ENCODE results near the gene RUVBL2. TPM values are rescaled to one million over a fixed set of nuclear protein-coding genes. Genes with fewer than 3 reads are reported as not detected.

RUVBL2 gene
- total and polyA plus RNA-seq, 8 donors = 0.58 to 96.0 (median 61.2) TPM

DNA sequence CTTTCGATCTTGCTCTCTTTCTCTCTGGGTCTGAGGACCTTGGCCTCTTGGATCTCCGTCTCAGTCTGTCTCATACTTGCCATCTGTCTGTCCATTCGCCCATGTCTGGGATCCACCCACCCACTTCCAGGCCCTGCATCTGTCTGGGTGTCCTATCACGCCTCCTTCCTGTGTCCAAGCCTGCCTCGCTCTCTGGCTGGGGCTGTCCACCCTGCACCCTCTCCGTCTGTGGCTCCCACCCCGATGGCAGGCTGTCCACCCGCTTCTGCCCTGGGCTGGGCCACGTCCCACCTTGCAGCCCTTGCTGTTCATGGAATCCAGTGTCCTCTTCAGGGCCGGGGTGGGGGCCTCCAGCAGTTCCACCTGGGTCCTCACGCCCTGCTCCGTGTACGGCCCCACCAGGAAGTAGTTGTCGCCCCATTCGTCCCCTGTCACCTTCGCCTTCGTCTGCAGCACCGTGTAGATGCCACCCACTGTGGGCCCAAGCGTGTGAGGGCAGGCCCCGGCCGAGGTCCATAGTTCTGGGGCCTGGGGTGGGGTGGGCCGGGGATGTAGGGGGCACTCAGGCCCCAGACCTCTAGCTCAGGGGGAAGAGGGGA lies 2.6 kb upstream of the RUVBL2 start:
- no peak for TF ChIP-seq POLR2A (IDR thresholded peaks at IDR 0.05)
- TF ChIP-seq POLR2AphosphoS5 (IDR thresholded peaks at IDR 0.05) = no peak
- TF ChIP-seq, protein P1, sequence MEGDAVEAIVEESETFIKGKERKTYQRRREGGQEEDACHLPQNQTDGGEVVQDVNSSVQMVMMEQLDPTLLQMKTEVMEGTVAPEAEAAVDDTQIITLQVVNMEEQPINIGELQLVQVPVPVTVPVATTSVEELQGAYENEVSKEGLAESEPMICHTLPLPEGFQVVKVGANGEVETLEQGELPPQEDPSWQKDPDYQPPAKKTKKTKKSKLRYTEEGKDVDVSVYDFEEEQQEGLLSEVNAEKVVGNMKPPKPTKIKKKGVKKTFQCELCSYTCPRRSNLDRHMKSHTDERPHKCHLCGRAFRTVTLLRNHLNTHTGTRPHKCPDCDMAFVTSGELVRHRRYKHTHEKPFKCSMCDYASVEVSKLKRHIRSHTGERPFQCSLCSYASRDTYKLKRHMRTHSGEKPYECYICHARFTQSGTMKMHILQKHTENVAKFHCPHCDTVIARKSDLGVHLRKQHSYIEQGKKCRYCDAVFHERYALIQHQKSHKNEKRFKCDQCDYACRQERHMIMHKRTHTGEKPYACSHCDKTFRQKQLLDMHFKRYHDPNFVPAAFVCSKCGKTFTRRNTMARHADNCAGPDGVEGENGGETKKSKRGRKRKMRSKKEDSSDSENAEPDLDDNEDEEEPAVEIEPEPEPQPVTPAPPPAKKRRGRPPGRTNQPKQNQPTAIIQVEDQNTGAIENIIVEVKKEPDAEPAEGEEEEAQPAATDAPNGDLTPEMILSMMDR (IDR thresholded peaks at IDR 0.05) = no peak
- TF ChIP-seq EP300 (IDR thresholded peaks at IDR 0.05) = no peak
- Histone ChIP-seq H3K9me3 (no peaks in the 10 kb centered on the region), H3K36me3 (peaks cover 19 to 51% (median 45%) of the 10 kb centered on the region in 4 donors), H3K4me1 (peaks cover 32 to 47% (median 42%) of the 10 kb centered on the region in 4 donors), H3K4me3 (peak overlapping the region; percentile 57 to 81 (median 71)), H3K27me3 (no peaks in the 10 kb centered on the region), H3K27ac (peak overlapping the region in 4 of 5 donors; percentile 85 to 96 (median 94))
- 82 to 91% (median 86%) methylated on average over 18 to 22 of the region's 22 CpGs for WGBS, 5 donors
- intact Hi-C loops (cut with DNase I; ENCODE audit: low total_unique reads) = no loop called here
- DNase-seq = no peak

DNA sequence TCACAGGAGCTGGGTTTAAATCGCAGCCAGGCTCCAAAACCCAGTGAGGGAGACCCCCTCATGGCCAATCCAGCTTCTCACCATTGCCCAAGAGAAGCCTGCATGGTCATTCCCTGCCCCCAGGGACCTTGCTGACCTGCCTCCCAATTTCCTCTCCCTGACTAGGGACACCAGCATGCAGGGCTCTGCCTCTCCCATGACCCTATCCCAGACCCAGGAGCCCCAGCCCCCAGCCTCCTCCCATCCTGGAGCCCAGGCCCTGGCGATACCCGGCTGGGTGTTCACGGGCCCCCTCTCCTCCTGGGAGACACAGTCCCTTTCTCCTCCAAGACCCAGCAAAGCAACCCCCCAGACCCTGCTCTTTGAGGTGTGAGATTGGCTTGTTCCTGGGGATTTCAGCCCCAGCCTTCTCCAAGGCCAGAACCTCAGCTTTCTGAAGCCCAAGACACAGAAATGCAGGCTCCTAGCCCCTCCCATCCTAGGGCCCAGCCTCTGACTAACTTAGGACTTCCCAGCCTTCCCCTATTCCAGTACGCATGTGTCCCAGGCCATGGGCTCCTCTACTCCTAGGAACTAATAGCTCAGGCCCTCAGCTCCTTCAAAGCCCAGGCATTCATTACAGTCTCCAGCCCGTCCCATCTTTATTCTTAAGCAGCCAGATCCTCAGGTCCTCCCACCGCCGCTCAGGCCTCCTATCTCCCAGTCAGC lies 1.7 kb upstream of the RUVBL2 start:
- Histone ChIP-seq H3K4me3 (peak overlapping the region; percentile 57 to 81 (median 71)), H3K27ac (peak overlapping the region; percentile 85 to 96 (median 94)), H3K4me1 (peaks cover 32 to 47% (median 42%) of the 10 kb centered on the region in 4 donors), H3K36me3 (peaks cover 15 to 42% (median 36%) of the 10 kb centered on the region in 4 donors), H3K9me3 (no peaks in the 10 kb centered on the region), H3K27me3 (no peaks in the 10 kb centered on the region)
- peak; percentile 65 to 87 for DNase-seq
- TF ChIP-seq EP300 (IDR thresholded peaks at IDR 0.05) (no peak), POLR2AphosphoS5 (IDR thresholded peaks at IDR 0.05) (peak; percentile 57 to 87 (median 60))
- WGBS, 5 donors = 5 to 24% (median 17%) methylated on average over 7 to 8 of the region's 8 CpGs
- intact Hi-C loops (cut with DNase I; ENCODE audit: low total_unique reads) = no loop called here

DNA sequence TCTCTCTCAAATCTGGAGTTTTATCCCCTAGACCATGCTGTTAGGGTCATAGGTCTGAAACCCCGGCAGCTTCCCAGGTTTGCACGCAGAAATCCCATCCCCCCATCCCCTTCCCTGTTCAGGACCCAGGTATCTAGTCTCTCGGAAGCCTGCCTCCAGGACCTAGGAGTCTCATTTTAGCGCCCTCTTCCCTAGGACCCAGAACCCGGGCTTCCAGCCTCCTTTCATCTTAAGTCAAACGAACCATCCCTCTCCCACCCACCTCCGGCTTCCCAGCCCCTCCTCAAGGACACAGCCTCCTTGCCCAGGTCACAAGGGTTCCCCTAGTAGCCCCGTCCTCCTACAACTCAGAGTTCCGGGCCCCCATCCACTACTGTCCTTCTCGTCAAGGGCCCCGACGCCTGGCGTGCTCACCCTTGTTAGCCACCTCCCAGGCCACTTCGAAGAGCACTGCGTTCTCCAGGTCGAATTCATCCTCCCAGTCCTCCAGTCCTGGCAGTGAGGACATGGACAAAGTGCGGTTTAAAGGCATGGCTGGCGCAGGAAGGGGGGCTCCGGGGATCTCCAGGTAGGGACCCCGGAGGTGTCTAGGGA lies 1.0 kb upstream of the RUVBL2 start:
- no peak for TF ChIP-seq EP300 (IDR thresholded peaks at IDR 0.05)
- no peak for TF ChIP-seq POLR2A (IDR thresholded peaks at IDR 0.05)
- TF ChIP-seq, protein P1 (IDR thresholded peaks at IDR 0.05) = no peak
- TF ChIP-seq POLR2AphosphoS5 (IDR thresholded peaks at IDR 0.05) = no peak
- H3K9me3 ChIP-seq = no peaks in the 10 kb centered on the region
- WGBS, 5 donors = 0 to 1% (median 0%) methylated on average over 19 to 20 of the region's 20 CpGs
- no peak for DNase-seq
- intact Hi-C loops (cut with DNase I; ENCODE audit: low total_unique reads) = no loop called here
- H3K4me3 ChIP-seq = peak overlapping the region; percentile 57 to 81 (median 71)
- no peaks in the 10 kb centered on the region for H3K27me3 ChIP-seq
- peaks cover 32 to 47% (median 42%) of the 10 kb centered on the region in 4 donors for H3K4me1 ChIP-seq
- H3K36me3 ChIP-seq = peaks cover 13 to 37% (median 31%) of the 10 kb centered on the region in 4 donors
- peak overlapping the region; percentile 85 to 96 (median 94) for H3K27ac ChIP-seq

DNA sequence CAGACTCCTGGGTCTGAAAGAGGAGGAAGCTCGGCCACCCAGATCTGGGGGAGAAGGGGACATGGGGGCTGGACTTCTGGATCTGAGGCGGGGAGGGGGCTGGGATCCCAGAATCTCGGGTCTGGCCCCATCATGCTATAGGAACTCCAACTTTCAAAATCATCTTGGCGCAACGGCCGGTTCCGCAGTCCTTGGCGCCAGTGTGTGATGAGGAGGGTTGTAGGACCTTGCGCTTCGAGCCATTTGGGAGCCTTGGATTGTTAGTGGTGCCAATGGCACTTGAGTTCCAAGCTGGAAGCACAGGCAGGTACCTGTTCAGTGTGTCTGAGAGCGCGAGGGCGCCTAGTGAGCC lies 324 bp downstream of the RUVBL2 start:
- Histone ChIP-seq H3K27ac (peak overlapping the region; percentile 85 to 96 (median 94)), H3K9me3 (no peaks in the 10 kb centered on the region), H3K27me3 (no peaks in the 10 kb centered on the region), H3K4me3 (peak overlapping the region; percentile 57 to 81 (median 71)), H3K4me1 (peaks cover 32 to 47% (median 42%) of the 10 kb centered on the region in 4 donors), H3K36me3 (peaks cover 2 to 23% (median 18%) of the 10 kb centered on the region in 4 donors)
- no peak for DNase-seq
- TF ChIP-seq POLR2AphosphoS5 (IDR thresholded peaks at IDR 0.05) (no peak), EP300 (IDR thresholded peaks at IDR 0.05) (no peak), POLR2A (IDR thresholded peaks at IDR 0.05) (no peak)
- TF ChIP-seq, protein P1 (IDR thresholded peaks at IDR 0.05) = no peak
- 0 to 4% (median 1%) methylated on average over 13 of the region's 13 CpGs for WGBS, 5 donors
- intact Hi-C loops (cut with DNase I; ENCODE audit: low total_unique reads) = no loop called here
